Upper lobe of right lung (tissue), 1 donor: Measurements from ENCODE around the gene SYTL2. TPM values are rescaled to one million over a fixed set of nuclear protein-coding genes. Genes with fewer than 3 reads are reported as not detected.

Experiments
- ATAC-seq: fragments of 200-7000 bp; cut with Tn5 transposase; one replicate; pipeline ENCODE4 v1.9.1; 2020; ENCODE audit warnings: mild to moderate bottlenecking, moderate library complexity
- DNase-seq: peaks from one replicate; pipeline ENCODE4 v3.0.0-alpha.2; 2020
- H3K27ac ChIP-seq: fragments of 200-600 bp; one replicate; pipeline ENCODE4 v1.8.0; 2022
- H3K27me3 ChIP-seq: fragments of 200-600 bp; one replicate; pipeline ENCODE4 v1.8.0; 2022; ENCODE audit warnings: mild to moderate bottlenecking
- H3K36me3 ChIP-seq: fragments of 200-600 bp; one replicate; pipeline ENCODE4 v1.8.0; 2022
- H3K4me1 ChIP-seq: fragments of 200-600 bp; one replicate; pipeline ENCODE4 v1.8.0; 2022
- H3K4me3 ChIP-seq: fragments of 200-600 bp; one replicate; pipeline ENCODE4 v1.8.0; 2022; ENCODE audit warnings: mild to moderate bottlenecking
- H3K9me3 ChIP-seq: fragments of 200-600 bp; one replicate; pipeline ENCODE4 v1.8.0; 2022
- intact Hi-C: fragments of 100-400 bp; cut with DNase I; formaldehyde crosslinking; loops from one replicate; pipeline ENCODE4 v1.11.0; 2022
- total RNA-seq: library from RNA; stranded (reverse); fragmentation: NEBNext Ultra II Directional; extraction: Animal tissue kit (Norgen Biotek cat#: 25700); gene quantifications from one replicate; pipeline ENCODE4 v1.2.1, GENCODE V29; 2021
- TF ChIP-seq, protein P1 (sequence below): fragments of 200-600 bp; IDR thresholded peaks from one replicate; pipeline ENCODE4 v1.8.0; 2022; ENCODE audit warnings: antibody characterized with exemption
- donor health status: DM: no; HTN: yes; CAD: no; lungs with severe emphysema.

SYTL2 gene
- total RNA-seq, 1 donor from 2014 or later = 36.5 TPM

DNA sequence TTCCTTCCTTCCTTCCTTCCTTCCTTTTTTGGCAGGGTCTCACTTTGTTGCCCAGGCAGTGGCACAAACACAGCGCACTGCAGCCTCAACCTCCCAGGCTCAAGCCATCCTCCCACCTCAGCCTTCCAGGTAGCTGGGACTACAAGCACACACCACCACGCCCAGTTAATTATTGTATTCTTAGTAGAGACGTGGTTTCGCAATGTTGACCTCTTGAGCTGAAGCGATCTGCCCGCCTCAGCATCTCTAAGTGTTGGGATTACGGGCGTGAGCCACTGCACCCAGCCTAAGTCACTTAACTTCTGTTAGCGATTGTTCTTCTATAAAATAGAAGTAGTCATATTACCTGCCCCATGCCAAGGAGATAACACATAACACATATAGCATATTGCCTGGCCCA is 2.8 kb upstream of the SYTL2 start:
- Histone ChIP-seq H3K36me3 (no peaks in the 10 kb centered on the region), H3K27me3 (no peaks in the 10 kb centered on the region), H3K4me3 (no peak overlapping the region), H3K27ac (no peak overlapping the region), H3K9me3 (no peaks in the 10 kb centered on the region), H3K4me1 (peaks cover 15% of the 10 kb centered on the region)
- DNase-seq = peak; percentile 66
- intact Hi-C loops = no loop called here
- TF ChIP-seq, protein P1, sequence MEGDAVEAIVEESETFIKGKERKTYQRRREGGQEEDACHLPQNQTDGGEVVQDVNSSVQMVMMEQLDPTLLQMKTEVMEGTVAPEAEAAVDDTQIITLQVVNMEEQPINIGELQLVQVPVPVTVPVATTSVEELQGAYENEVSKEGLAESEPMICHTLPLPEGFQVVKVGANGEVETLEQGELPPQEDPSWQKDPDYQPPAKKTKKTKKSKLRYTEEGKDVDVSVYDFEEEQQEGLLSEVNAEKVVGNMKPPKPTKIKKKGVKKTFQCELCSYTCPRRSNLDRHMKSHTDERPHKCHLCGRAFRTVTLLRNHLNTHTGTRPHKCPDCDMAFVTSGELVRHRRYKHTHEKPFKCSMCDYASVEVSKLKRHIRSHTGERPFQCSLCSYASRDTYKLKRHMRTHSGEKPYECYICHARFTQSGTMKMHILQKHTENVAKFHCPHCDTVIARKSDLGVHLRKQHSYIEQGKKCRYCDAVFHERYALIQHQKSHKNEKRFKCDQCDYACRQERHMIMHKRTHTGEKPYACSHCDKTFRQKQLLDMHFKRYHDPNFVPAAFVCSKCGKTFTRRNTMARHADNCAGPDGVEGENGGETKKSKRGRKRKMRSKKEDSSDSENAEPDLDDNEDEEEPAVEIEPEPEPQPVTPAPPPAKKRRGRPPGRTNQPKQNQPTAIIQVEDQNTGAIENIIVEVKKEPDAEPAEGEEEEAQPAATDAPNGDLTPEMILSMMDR = no peak
- ATAC-seq = peak; percentile 59

DNA sequence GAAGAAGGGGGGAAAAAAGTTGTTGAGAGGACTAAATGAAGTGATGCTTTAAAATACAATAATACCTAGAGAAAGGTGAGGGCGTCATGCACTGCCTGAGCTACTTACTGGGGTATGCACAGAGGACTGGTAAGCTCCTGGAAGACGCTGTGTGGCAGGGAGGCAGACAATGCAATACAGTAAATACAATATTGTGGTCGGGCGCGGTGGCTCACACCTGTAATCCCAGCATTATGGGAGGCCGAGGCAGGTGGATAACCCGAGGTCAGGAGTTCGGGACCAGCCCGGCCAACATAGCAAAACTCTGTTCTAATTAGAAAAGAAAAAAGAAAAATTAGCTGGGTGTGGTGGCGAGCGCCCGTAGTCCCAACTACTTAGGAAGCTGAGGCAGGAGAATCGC is 683 bp upstream of the SYTL2 start:
- Histone ChIP-seq H3K27me3 (no peaks in the 10 kb centered on the region), H3K4me3 (peak overlapping the region; percentile 71), H3K36me3 (no peaks in the 10 kb centered on the region), H3K4me1 (peaks cover 15% of the 10 kb centered on the region), H3K9me3 (no peaks in the 10 kb centered on the region), H3K27ac (peak overlapping the region; percentile 66)
- no peak for ATAC-seq
- TF ChIP-seq, protein P1 = no peak
- intact Hi-C loops = no loop called here
- no peak for DNase-seq

DNA sequence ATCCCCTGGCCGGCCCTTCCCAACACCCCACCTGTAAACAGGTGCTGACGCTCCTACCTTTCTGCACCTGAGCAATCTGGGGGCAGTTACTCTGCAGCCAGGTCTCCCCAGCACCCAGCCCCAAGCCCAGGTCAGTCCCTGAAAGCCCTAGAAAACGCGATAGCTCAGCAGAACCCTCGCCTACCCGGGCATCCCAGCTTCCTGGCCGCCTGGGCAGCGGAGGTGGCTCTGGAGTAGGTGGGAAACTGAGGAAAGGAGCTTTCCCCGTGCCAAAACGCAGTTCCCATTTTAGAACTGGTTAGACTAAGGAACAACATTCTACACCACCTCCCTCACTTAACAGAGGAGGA is 445 bp downstream of the SYTL2 start:
- ATAC-seq (no peak), DNase-seq (no peak)
- TF ChIP-seq, protein P1 = no peak
- Histone ChIP-seq H3K4me3 (peak overlapping the region; percentile 71), H3K9me3 (no peaks in the 10 kb centered on the region), H3K36me3 (no peaks in the 10 kb centered on the region), H3K27me3 (no peaks in the 10 kb centered on the region), H3K4me1 (peaks cover 15% of the 10 kb centered on the region), H3K27ac (peak overlapping the region; percentile 66)
- intact Hi-C loops = no loop called here

DNA sequence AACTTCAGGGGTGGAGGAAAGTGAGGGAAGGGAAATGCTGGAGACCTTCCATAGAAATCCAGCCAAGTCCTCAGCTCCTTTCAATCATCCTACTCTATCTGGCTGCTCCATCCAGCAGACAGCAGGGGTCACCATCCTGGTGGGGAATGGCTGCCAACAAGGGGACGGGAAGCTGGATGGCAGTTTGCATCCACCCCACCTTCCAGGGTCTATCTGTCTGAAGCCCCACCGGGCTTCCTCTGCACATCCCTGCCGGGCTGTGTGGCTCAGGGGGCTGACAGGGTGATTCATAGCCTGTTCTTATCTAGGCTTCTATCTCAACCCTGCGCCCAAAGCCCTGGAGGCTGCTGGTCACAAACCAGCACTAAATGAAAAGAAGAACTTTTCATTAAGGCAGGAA is 1.1 kb downstream of the SYTL2 start:
- Histone ChIP-seq H3K36me3 (no peaks in the 10 kb centered on the region), H3K27me3 (no peaks in the 10 kb centered on the region), H3K4me3 (peak overlapping the region; percentile 71), H3K4me1 (peaks cover 18% of the 10 kb centered on the region), H3K27ac (peak overlapping the region; percentile 66), H3K9me3 (no peaks in the 10 kb centered on the region)
- ATAC-seq (no peak), DNase-seq (no peak)
- TF ChIP-seq, protein P1 = peak; percentile 17
- intact Hi-C loops = no loop called here

DNA sequence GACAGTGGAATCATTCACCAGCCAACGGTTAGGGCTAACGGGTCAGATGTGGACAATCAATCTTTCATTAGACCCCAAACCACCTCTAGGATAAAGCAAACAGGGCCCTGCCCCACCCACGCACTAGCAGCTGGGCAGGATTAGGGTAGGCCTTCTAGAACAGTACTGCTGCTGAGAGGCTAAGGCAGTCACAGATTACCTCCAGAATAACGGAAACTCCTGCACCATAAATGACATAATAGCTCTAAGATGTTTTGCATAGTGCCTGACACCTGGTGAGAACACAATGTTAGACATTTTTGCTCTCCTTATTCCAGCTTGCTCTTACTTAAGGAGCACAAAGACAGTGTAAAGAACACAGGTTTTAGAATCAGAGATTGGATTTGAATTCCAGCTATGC is 1.8 kb downstream of the SYTL2 start:
- no peaks in the 10 kb centered on the region for H3K27me3 ChIP-seq
- H3K4me1 ChIP-seq = peaks cover 18% of the 10 kb centered on the region
- H3K9me3 ChIP-seq = no peaks in the 10 kb centered on the region
- H3K4me3 ChIP-seq = peak overlapping the region; percentile 71
- DNase-seq = no peak
- no peak for ATAC-seq
- TF ChIP-seq, protein P1 = no peak
- no peak overlapping the region for H3K27ac ChIP-seq
- H3K36me3 ChIP-seq = no peaks in the 10 kb centered on the region
- intact Hi-C loops = no loop called here

DNA sequence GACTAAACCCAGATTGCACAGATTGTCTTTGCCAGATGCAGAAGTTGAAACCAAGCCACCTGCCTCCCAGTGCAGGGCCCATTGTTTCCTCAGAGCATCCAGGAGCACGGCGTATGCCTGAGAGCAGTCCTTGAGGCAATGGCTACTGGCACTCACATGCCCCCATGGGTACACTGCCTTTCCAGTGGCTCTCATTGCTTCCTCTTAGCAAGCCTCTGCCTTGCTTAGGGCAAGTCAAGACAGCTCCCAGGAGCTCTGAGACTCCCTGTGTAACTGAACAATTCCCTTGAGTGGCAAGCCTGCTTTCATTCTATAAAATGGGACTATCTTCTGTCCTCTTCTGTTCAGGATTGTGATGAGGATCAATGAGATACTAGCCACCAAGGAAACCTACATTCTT is 4.1 kb downstream of the SYTL2 start:
- peaks cover 18% of the 10 kb centered on the region for H3K4me1 ChIP-seq
- intact Hi-C loops = no loop called here
- H3K27ac ChIP-seq = no peak overlapping the region
- H3K9me3 ChIP-seq = no peaks in the 10 kb centered on the region
- ATAC-seq (no peak), DNase-seq (no peak)
- no peaks in the 10 kb centered on the region for H3K27me3 ChIP-seq
- no peaks in the 10 kb centered on the region for H3K36me3 ChIP-seq
- TF ChIP-seq, protein P1 = no peak
- no peak overlapping the region for H3K4me3 ChIP-seq
